ENCODE results near the gene UGT1A5.

GRCh38 chr2:233772583-233772982, 59.9 kb downstream of the UGT1A5 start:
- TF ChIP-seq CTCF (optimal IDR thresholded peaks at IDR 0.05 in 1 of 3, IDR thresholded peaks at IDR 0.05 in 1 of 3, conservative IDR thresholded peaks at IDR 0.05 in 1 of 3; ENCODE audit: extremely low read depth in 1 of 3, insufficient read depth in 2 of 3, low read length in 3 of 3) (no peak), EZH2 (IDR thresholded peaks at IDR 0.05; ENCODE audit: low read length) (no peak)

All from keratinocyte (primary cell).